Tibial artery (tissue), 4 donors: ENCODE data around the gene CELSR1.

ENCODE experiments used
- DNase-seq, 2 donors: peaks; one replicate each; pipeline ENCODE4 v3.0.0-alpha.2; 2019
- H3K27ac ChIP-seq, 2 donors: fragments of 200-600 bp; sonication (generic) in 1 of 2; 1 replicate in 1 of 2; 2 replicates in 1 of 2; pipeline ENCODE4 v1.5.1; 2018 to 2019; ENCODE audit warnings: mild to moderate bottlenecking in 1 of 2
- H3K27me3 ChIP-seq, 2 donors: fragments of 200-600 bp; sonication (generic) in 1 of 2; one replicate each; pipeline versions ENCODE4 v1.5.1 to v1.6.0; 2016 to 2019
- H3K36me3 ChIP-seq, 3 donors: fragments of 200-600 bp; sonication (generic) in 2 of 3; one replicate each; pipeline ENCODE4 v1.5.1; 2016 to 2019; ENCODE audit warnings: mild to moderate bottlenecking in 2 of 3
- H3K4me1 ChIP-seq, 4 donors: fragments of 200-600 bp; sonication (generic) in 2 of 4; 1 replicate in 3 of 4; 2 replicates in 1 of 4; pipeline ENCODE4 v1.5.1; 2016 to 2019
- H3K4me3 ChIP-seq, 2 donors: fragments of 200-600 bp; sonication (generic) in 1 of 2; 1 replicate in 1 of 2; 2 replicates in 1 of 2; pipeline ENCODE4 v1.5.1; 2018 to 2019; ENCODE audit warnings: mild to moderate bottlenecking in 2 of 2
- H3K9me3 ChIP-seq, 3 donors: fragments of 200-600 bp; sonication (generic) in 1 of 3; one replicate each; pipeline ENCODE4 v1.5.1; 2016 to 2019
- intact Hi-C: fragments of 100-400 bp; cut with DNase I; formaldehyde crosslinking; loops from one replicate; pipeline ENCODE4 v1.15.0; 2023; ENCODE audit warnings: low total_unique reads
- TF ChIP-seq, protein P1 (sequence below), 2 experiments: fragments of 200-600 bp in 1 of 2; fragments of 450-650 bp in 1 of 2; IDR thresholded peaks; one replicate each; pipeline ENCODE4 v1.5.1; 2017 to 2019; ENCODE audit warnings: antibody characterized with exemption in 2 of 2, mild to moderate bottlenecking in 1 of 2, moderate library complexity in 1 of 2

The CELSR1 gene

DNA sequence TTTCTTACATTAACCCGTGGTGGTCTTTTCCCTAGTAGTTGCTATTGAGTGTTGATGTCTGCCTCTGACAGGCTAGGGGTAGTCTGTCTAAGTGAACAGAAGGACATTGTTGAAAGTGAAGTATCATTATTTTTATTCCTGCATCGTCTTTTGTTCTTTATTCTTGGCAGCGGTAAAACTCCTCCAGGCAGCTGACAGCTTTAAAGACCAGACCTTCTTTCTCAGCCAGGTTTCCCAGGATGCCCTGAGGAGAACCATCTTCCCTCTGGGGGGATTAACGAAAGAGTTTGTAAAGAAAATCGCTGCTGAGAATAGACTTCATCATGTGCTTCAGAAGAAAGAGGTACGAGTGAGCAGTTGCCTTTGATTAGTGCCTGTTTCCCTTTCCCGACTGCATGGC lies 187.3 kb downstream of the CELSR1 start:
- Histone ChIP-seq H3K4me1 (no peaks in the 10 kb centered on the region), H3K27ac (no peak overlapping the region), H3K4me3 (no peak overlapping the region), H3K9me3 (no peaks in the 10 kb centered on the region), H3K36me3 (peaks cover 86 to 100% (median 94%) of the 10 kb centered on the region in 3 donors), H3K27me3 (no peaks in the 10 kb centered on the region)
- intact Hi-C loops, result no loop called here
- no peak for DNase-seq
- TF ChIP-seq, protein P1, sequence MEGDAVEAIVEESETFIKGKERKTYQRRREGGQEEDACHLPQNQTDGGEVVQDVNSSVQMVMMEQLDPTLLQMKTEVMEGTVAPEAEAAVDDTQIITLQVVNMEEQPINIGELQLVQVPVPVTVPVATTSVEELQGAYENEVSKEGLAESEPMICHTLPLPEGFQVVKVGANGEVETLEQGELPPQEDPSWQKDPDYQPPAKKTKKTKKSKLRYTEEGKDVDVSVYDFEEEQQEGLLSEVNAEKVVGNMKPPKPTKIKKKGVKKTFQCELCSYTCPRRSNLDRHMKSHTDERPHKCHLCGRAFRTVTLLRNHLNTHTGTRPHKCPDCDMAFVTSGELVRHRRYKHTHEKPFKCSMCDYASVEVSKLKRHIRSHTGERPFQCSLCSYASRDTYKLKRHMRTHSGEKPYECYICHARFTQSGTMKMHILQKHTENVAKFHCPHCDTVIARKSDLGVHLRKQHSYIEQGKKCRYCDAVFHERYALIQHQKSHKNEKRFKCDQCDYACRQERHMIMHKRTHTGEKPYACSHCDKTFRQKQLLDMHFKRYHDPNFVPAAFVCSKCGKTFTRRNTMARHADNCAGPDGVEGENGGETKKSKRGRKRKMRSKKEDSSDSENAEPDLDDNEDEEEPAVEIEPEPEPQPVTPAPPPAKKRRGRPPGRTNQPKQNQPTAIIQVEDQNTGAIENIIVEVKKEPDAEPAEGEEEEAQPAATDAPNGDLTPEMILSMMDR (IDR thresholded peaks at IDR 0.05), result no peak

DNA sequence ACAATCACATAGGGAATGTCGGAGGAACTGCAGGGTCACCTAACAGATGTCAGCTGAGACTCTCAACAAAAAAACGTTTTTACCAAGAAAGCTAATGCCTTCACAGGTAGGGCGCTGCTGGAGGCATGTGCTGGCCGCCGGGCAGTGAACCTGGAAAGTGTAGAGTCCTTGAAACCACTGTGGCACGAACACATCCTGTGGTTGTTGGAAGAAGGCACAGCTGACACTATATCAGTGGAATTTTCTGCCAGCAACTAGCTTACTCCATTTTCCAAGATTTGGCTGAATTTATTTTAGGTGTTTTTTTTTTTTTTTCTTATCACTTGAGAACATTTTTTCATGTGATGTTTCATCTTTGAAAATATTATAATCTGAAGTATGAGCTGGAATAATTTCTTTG lies 187.7 kb downstream of the CELSR1 start:
- Histone ChIP-seq H3K27ac (no peak overlapping the region), H3K27me3 (no peaks in the 10 kb centered on the region), H3K4me3 (no peak overlapping the region), H3K4me1 (no peaks in the 10 kb centered on the region), H3K9me3 (no peaks in the 10 kb centered on the region), H3K36me3 (peaks cover 86 to 100% (median 94%) of the 10 kb centered on the region in 3 donors)
- intact Hi-C loops, result no loop called here
- no peak for DNase-seq
- TF ChIP-seq, protein P1 (IDR thresholded peaks at IDR 0.05), result no peak

- Histone ChIP-seq H3K9me3 (no peaks in the 10 kb centered on the region), H3K27ac (no peak overlapping the region), H3K27me3 (no peaks in the 10 kb centered on the region), H3K4me1 (no peaks in the 10 kb centered on the region), H3K4me3 (no peak overlapping the region), H3K36me3 (peaks cover 89 to 100% (median 93%) of the 10 kb centered on the region in 3 donors)
- intact Hi-C loops, result no loop called here
- DNase-seq, result no peak
- TF ChIP-seq, protein P1 (IDR thresholded peaks at IDR 0.05), result no peak
Measured at GRCh38 chr22:46349238-46349637, 188.2 kb downstream of the CELSR1 start.

- H3K27me3 ChIP-seq, result no peaks in the 10 kb centered on the region
- TF ChIP-seq, protein P1 (IDR thresholded peaks at IDR 0.05), result no peak
- H3K4me3 ChIP-seq, result no peak overlapping the region
- peaks cover 85 to 100% (median 89%) of the 10 kb centered on the region in 3 donors for H3K36me3 ChIP-seq
- intact Hi-C loops, result no loop called here
- no peaks in the 10 kb centered on the region for H3K4me1 ChIP-seq
- H3K27ac ChIP-seq, result no peak overlapping the region
- DNase-seq, result no peak
- no peaks in the 10 kb centered on the region for H3K9me3 ChIP-seq
Measured at GRCh38 chr22:46348099-46348695, 189.2 kb downstream of the CELSR1 start.

DNA sequence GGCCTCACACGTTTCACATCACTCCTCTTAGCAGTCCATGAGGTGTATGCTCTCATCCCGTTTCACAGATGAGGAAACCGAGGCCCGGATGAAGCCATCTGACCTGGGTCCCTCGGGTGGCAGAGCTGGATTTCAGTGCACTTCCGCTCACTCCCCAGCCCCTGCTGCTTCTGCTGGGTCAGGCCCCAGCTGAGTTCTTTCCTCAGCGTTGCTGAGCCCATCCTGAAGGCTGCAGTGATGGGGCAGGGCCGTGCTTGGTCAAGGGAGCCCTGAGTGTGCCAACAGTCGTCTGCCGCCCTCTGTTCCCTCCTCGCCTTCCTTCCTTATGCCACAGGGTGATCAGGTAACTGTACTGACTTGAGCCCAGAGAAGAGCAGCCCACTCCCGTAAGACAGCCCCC lies 189.8 kb downstream of the CELSR1 start:
- Histone ChIP-seq H3K27me3 (no peaks in the 10 kb centered on the region), H3K4me1 (no peaks in the 10 kb centered on the region), H3K9me3 (no peaks in the 10 kb centered on the region), H3K36me3 (peaks cover 83 to 100% (median 85%) of the 10 kb centered on the region in 3 donors), H3K4me3 (no peak overlapping the region), H3K27ac (no peak overlapping the region)
- intact Hi-C loops, result no loop called here
- DNase-seq, result no peak
- TF ChIP-seq, protein P1 (IDR thresholded peaks at IDR 0.05), result no peak
